ENCODE data around the gene BCKDHB.
A peak's percentile ranks its signal among the peaks of the same experiment; 100 is the strongest.

- TF ChIP-seq CTCF (IDR thresholded peaks at IDR 0.05) (peak in 2 of 3 donors; percentile 13), POLR2A (IDR thresholded peaks at IDR 0.05) (no peak)
These were observed 12.5 kb upstream of the BCKDHB start for GRCh38 chr6:80094017-80094416.
